K562 (cell line): ENCODE measurements around the gene BCKDK. TPM values are rescaled to one million over a fixed set of nuclear protein-coding genes. Genes with fewer than 3 reads are reported as not detected.

Experiments
- BRCA1 ChIP-seq, 2 experiments: fragments of 450-650 bp in 1 of 2; sonication (generic) in 1 of 2; formaldehyde crosslinking in 1 of 2; IDR thresholded peaks; 2 replicates each; pipeline versions ENCODE4 v1.5.0 to v1.6.1; 2017 to 2020; ENCODE audit warnings: mild to moderate bottlenecking in 1 of 2, missing genetic modification reagents in 1 of 2
- CREBBP ChIP-seq: IDR thresholded peaks from one replicate; pipeline ENCODE4 v1.6.1; 2012; ENCODE audit warnings: low read depth, mild to moderate bottlenecking, control low read depth, inconsistent platforms, low read length
- DNMT1 ChIP-seq: fragments of 450-650 bp; IDR thresholded peaks from 2 replicates; pipeline ENCODE4 v1.6.1; 2016; ENCODE audit warnings: antibody characterized with exemption, mild to moderate bottlenecking
- GABPB2 ChIP-seq: fragments of 250-450 bp; sonication (Bioruptor Pico); conservative IDR thresholded peaks from 2 replicates; pipeline ENCODE4 v1.5.1; 2021; ENCODE audit warnings: mild to moderate bottlenecking
- GTF2E2 ChIP-seq: fragments of 200-800 bp; sonication (Bioruptor generic); IDR thresholded peaks from 2 replicates; pipeline ENCODE4 v1.6.1; 2016; ENCODE audit warnings: missing genetic modification characterization, missing compliant biosample characterization
- KLF16 ChIP-seq: IDR thresholded peaks from 2 replicates; pipeline ENCODE4 v1.6.1; 2016; ENCODE audit warnings: antibody characterized with exemption
- MAFF ChIP-seq: IDR thresholded peaks from 2 replicates; pipeline ENCODE4 v1.6.1; 2012; ENCODE audit warnings: low read length, improper control_type of control experiment
- MECOM ChIP-seq: fragments of 250-450 bp; sonication (Bioruptor Pico); IDR thresholded peaks from 2 replicates; pipeline ENCODE4 v1.8.0; 2022; ENCODE audit warnings: inconsistent platforms
- MEF2D ChIP-seq: conservative IDR thresholded peaks from 2 replicates; pipeline ENCODE4 v1.6.1; 2016; ENCODE audit warnings: low read depth, missing genetic modification characterization, missing compliant biosample characterization
- RBM14 ChIP-seq: fragments of 200-400 bp; formaldehyde crosslinking; IDR thresholded peaks from 2 replicates; pipeline ENCODE4 v1.6.1; 2018; ENCODE audit warnings: low read depth, mild to moderate bottlenecking, low read length, moderate library complexity, borderline replicate concordance; ENCODE audit not compliant: insufficient read depth
- RBM34 ChIP-seq: fragments of 200-400 bp; formaldehyde crosslinking; IDR thresholded peaks from 2 replicates; pipeline ENCODE4 v1.6.1; 2018; ENCODE audit warnings: low read length, borderline replicate concordance; ENCODE audit not compliant: insufficient read depth
- RCOR1 ChIP-seq, 2 experiments: IDR thresholded peaks; 2 replicates each; pipeline ENCODE4 v1.6.1; 2012; ENCODE audit warnings: low read depth in 2 of 2, low read length in 2 of 2, borderline replicate concordance in 1 of 2, improper control_type of control experiment in 1 of 2
- SP2 ChIP-seq: IDR thresholded peaks from 2 replicates; pipeline ENCODE4 v1.6.1; 2011; ENCODE audit warnings: mild to moderate bottlenecking, low read depth, low read length, moderate library complexity; ENCODE audit not compliant: poor library complexity, severe bottlenecking; ENCODE audit errors: extremely low read depth
- TCF7 ChIP-seq: sonication (generic); IDR thresholded peaks from 2 replicates; pipeline ENCODE4 v1.6.1; 2016; ENCODE audit warnings: antibody characterized with exemption, borderline replicate concordance
- ZNF197 ChIP-seq: fragments of 200-800 bp; sonication (Bioruptor generic); IDR thresholded peaks from 2 replicates; pipeline ENCODE4 v1.6.1; 2016; ENCODE audit warnings: low read depth, missing genetic modification characterization, missing compliant biosample characterization
- ZNF274 ChIP-seq: IDR thresholded peaks from 2 replicates; pipeline ENCODE4 v1.6.1; 2011; ENCODE audit warnings: low read depth, mild to moderate bottlenecking, low read length, moderate library complexity, borderline replicate concordance
- ZNF398 ChIP-seq: fragments of 250-450 bp; sonication (Bioruptor Pico); IDR thresholded peaks from 2 replicates; pipeline ENCODE4 v1.8.0; 2021; ENCODE audit warnings: moderate library complexity, mild to moderate bottlenecking, inconsistent platforms
- ZNF586 ChIP-seq: fragments of 450-650 bp; formaldehyde crosslinking; conservative IDR thresholded peaks from 2 replicates; pipeline ENCODE4 v1.4.0; 2020; ENCODE audit warnings: mild to moderate bottlenecking, moderate library complexity
- ZNF830 ChIP-seq: fragments of 250-450 bp; sonication (Bioruptor Pico); IDR thresholded peaks from 2 replicates; pipeline ENCODE4 v1.5.0; 2021; ENCODE audit warnings: mild to moderate bottlenecking
- polyA plus RNA-seq, 8 experiments: library from polyadenylated mRNA; depleted of rRNA in 4 of 8; stranded (reverse) in 5 of 8; unstranded in 3 of 8; fragments of >200 nt; fragmentation: Nextera tagmentation in 2 of 8; fragmentation: Illumina TruSeq in 1 of 8; extraction: Ambion mirVana in 2 of 8; extraction: Trizol in 1 of 8; gene quantifications; 2 replicates each; pipeline versions ENCODE4 v1.2.1 to v1.2.3, GENCODE V29; 2011 to 2014; ENCODE audit warnings: inconsistent platforms in 1 of 8, missing spikeins in 1 of 8
- total RNA-seq, 7 experiments: library from RNA; depleted of rRNA in 6 of 7; stranded (reverse); fragments of >200 nt in 6 of 7; fragmentation: Illumina TruSeq in 2 of 7; extraction: Trizol in 2 of 7; gene quantifications; 2 replicates each; pipeline versions ENCODE4 v1.2.1 to v1.2.3, GENCODE V29; 2011 to 2021; ENCODE audit warnings: low replicate concordance in 1 of 7
- TF ChIP-seq, protein P1 (sequence below): fragments of 250-450 bp; sonication (Bioruptor Pico); IDR thresholded peaks from 2 replicates; pipeline ENCODE4 v1.4.0; 2020; ENCODE audit warnings: mild to moderate bottlenecking
- TF ChIP-seq, protein P2 (sequence below): fragments of 250-450 bp; sonication (Bioruptor Pico); IDR thresholded peaks from 2 replicates; pipeline ENCODE4 v1.4.0; 2020; ENCODE audit warnings: mild to moderate bottlenecking, moderate library complexity

BCKDK gene
- total and polyA plus RNA-seq, 9 of the 15 experiments (the other 6 are each of a cell fraction or from before 2014, with no cell fraction given): 0.58 to 34.8 (median 13.1) TPM

DNA sequence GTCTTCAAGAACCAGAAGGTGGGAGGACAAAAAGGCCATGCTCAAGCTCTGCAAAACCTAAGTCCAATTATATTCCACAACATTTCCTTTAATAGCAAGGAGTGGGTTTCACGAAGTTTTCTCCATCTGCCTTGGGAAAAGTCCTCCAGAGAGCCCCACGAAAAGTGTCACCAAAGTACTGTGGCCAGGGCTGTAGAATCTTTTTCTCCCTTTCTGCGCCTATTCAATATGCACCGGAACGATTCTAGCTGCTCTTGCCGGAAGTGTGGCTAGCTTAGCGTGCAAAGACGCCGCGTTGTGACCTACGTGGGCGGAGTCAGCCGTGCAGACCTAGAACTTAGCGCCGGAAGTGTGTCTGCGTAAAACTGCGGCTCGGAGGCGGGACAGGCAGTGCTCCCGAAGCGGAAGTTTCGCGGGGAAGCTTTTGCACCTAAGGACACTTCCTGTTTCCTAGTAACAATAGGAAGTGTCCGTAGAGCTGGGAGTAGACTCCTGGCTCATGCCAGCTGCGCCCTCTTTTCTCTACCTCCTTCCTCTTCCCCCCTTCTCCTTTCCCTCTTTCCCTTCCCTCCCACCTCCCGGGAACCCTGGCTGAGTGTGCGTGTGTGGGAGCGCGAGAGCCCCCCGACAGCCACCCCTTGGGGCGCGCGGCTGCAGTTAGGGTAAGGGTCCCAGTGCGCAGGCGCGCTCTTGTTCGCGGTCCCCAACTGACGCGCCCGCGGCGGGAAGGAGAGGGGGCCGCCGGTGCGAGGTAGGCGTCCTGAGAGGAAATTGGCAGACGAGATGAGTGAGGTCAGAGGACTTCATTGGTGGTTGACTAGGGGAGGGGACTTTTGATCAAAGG lies 34.0 kb upstream of the BCKDK start, which contains the start of the genes ZNF646 and ZNF668 (continued):
- 0 out of 2 replicates have a peak, but pooled peaks have one; percentile 63 for TF ChIP-seq DNMT1
- TF ChIP-seq, protein P1, sequence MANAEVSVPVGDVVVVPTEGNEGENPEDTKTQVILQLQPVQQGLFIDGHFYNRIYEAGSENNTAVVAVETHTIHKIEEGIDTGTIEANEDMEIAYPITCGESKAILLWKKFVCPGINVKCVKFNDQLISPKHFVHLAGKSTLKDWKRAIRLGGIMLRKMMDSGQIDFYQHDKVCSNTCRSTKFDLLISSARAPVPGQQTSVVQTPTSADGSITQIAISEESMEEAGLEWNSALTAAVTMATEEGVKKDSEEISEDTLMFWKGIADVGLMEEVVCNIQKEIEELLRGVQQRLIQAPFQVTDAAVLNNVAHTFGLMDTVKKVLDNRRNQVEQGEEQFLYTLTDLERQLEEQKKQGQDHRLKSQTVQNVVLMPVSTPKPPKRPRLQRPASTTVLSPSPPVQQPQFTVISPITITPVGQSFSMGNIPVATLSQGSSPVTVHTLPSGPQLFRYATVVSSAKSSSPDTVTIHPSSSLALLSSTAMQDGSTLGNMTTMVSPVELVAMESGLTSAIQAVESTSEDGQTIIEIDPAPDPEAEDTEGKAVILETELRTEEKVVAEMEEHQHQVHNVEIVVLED (CRISPR knock-in tag): peak; percentile 95
- 0 out of 2 replicates have a peak, but pooled peaks have one; percentile 14 for TF ChIP-seq ZNF197 (CRISPR knock-in tag)
- TF ChIP-seq SP2: peak; percentile 28
- TF ChIP-seq MECOM (CRISPR knock-in tag): no peak
- TF ChIP-seq ZNF586 (CRISPR knock-in tag): no peak
- no peak for TF ChIP-seq RBM34
- TF ChIP-seq TCF7: no peak
- TF ChIP-seq GTF2E2: peak; percentile 67; the same call in 1 of the 2 replicates
- no peak for TF ChIP-seq CREBBP
- no peak for TF ChIP-seq ZNF398 (CRISPR knock-in tag)
- TF ChIP-seq, protein P2, sequence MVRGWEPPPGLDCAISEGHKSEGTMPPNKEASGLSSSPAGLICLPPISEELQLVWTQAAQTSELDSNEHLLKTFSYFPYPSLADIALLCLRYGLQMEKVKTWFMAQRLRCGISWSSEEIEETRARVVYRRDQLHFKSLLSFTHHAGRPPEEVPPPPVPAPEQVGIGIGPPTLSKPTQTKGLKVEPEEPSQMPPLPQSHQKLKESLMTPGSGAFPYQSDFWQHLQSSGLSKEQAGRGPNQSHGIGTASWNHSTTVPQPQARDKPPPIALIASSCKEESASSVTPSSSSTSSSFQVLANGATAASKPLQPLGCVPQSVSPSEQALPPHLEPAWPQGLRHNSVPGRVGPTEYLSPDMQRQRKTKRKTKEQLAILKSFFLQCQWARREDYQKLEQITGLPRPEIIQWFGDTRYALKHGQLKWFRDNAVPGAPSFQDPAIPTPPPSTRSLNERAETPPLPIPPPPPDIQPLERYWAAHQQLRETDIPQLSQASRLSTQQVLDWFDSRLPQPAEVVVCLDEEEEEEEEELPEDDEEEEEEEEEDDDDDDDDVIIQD: no peak
- no peak for TF ChIP-seq RBM14
- TF ChIP-seq MAFF: no peak
- no peak for TF ChIP-seq GABPB2 (CRISPR knock-in tag)
- TF ChIP-seq ZNF274: no peak
- no peak for TF ChIP-seq MEF2D (tag)
- no peak for TF ChIP-seq ZNF830 (CRISPR knock-in tag)
- TF ChIP-seq BRCA1 (IDR thresholded peaks at IDR 0.05): no peak
- no peak for TF ChIP-seq BRCA1 (CRISPR knock-in tag; IDR thresholded peaks at IDR 0.05)
- no peak for TF ChIP-seq RCOR1 (IDR thresholded peaks at IDR 0.05; ENCODE audit: borderline replicate concordance in 1 of 2, low read depth in 2 of 2, low read length in 2 of 2)
- TF ChIP-seq KLF16: no peak
